ENCODE data around the gene B4GALT2.

DNA sequence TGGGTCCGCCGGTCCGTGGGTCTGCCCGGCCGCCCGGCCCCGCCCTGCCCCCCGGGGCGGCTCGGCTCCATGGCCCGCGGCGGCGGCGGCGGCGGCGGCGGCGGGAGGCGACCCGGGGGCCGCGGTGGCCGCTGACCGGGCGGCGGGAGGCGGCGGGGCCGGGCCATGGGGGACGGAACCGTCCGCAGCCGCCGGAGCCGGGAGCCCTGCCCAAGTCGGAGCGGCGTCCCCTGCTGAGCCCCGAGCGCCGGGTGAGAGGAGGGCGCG lies 184 bp downstream of the B4GALT2 start:
- TF ChIP-seq CHD1 (IDR thresholded peaks at IDR 0.05; ENCODE audit: low read depth, low read length) (no peak), RFX5 (IDR thresholded peaks at IDR 0.05; ENCODE audit: borderline replicate concordance, low read depth, low read length) (no peak)

Measured in H1 (cell line).